A549 (cell line): ENCODE results near the gene KRTAP5-5.
"Not testable (repeated sequence)": the region's sequence is repeated elsewhere in the genome, so short reads cannot be mapped to it uniquely, and the experiment has no call there.

ENCODE experiments used
- BHLHE40 ChIP-seq: IDR thresholded peaks from 2 replicates; pipeline ENCODE4 v1.6.1; 2012; ENCODE audit warnings: low read depth, low read length, inconsistent platforms
- CEBPB ChIP-seq, 2 experiments: fragments of >200 bp in 1 of 2; sonication (Bioruptor Twin) in 1 of 2; formaldehyde crosslinking in 1 of 2; IDR thresholded peaks; 2 replicates each; pipeline ENCODE4 v1.6.1; 2012 to 2016
- EP300 ChIP-seq, 2 experiments: fragments of >200 bp; sonication (Bioruptor Twin); formaldehyde crosslinking; IDR thresholded peaks; 2 replicates in 1 of 2; 3 replicates in 1 of 2; pipeline ENCODE4 v1.6.1; 2016 to 2017
- FOSL2 ChIP-seq, 2 experiments: fragments of 450-650 bp in 1 of 2; fragments of >200 bp in 1 of 2; sonication (Bioruptor Twin) in 1 of 2; formaldehyde crosslinking; IDR thresholded peaks; 2 replicates each; pipeline versions ENCODE4 v1.5.0 to v1.6.1; 2016 to 2020; ENCODE audit warnings: mild to moderate bottlenecking in 1 of 2, moderate library complexity in 1 of 2
- HDAC2 ChIP-seq: fragments of 200-600 bp; sonication (generic); IDR thresholded peaks from 2 replicates; pipeline ENCODE4 v1.6.1; 2016
- HEYL ChIP-seq: fragments of 250-450 bp; sonication (Bioruptor Pico); IDR thresholded peaks from 2 replicates; pipeline ENCODE4 v1.8.0; 2021; ENCODE audit warnings: mild to moderate bottlenecking, moderate library complexity
- POLR2A ChIP-seq: IDR thresholded peaks from 2 replicates; pipeline ENCODE4 v1.6.1; 2012; ENCODE audit warnings: mild to moderate bottlenecking, low read length
- RFX5 ChIP-seq: fragments of 450-650 bp; IDR thresholded peaks from 2 replicates; pipeline ENCODE4 v1.7.1; 2014; ENCODE audit warnings: antibody characterized with exemption, mild to moderate bottlenecking, moderate library complexity
- SMC3 ChIP-seq: fragments of >200 bp; sonication (Bioruptor Twin); formaldehyde crosslinking; IDR thresholded peaks from 3 replicates; pipeline ENCODE4 v1.6.1; 2018; ENCODE audit warnings: inconsistent platforms
- TP53 ChIP-seq: fragments of 250-450 bp; sonication (Bioruptor Pico); IDR thresholded peaks from 2 replicates; pipeline ENCODE4 v1.5.0; 2021; ENCODE audit warnings: mild to moderate bottlenecking, moderate library complexity
- ZFP36 ChIP-seq: fragments of 450-650 bp; IDR thresholded peaks from 2 replicates; pipeline ENCODE4 v1.6.1; 2014; ENCODE audit warnings: borderline replicate concordance; ENCODE audit not compliant: partially characterized antibody
- TF ChIP-seq, protein P1 (sequence below): fragments of >200 bp; sonication (Bioruptor Twin); formaldehyde crosslinking; IDR thresholded peaks from 3 replicates; pipeline ENCODE4 v1.5.1; 2016
- TF ChIP-seq, protein P2 (sequence below): fragments of 200-600 bp; sonication (generic); IDR thresholded peaks from 2 replicates; pipeline ENCODE4 v1.6.1; 2016; ENCODE audit warnings: antibody characterized with exemption, mild to moderate bottlenecking, moderate library complexity

DNA sequence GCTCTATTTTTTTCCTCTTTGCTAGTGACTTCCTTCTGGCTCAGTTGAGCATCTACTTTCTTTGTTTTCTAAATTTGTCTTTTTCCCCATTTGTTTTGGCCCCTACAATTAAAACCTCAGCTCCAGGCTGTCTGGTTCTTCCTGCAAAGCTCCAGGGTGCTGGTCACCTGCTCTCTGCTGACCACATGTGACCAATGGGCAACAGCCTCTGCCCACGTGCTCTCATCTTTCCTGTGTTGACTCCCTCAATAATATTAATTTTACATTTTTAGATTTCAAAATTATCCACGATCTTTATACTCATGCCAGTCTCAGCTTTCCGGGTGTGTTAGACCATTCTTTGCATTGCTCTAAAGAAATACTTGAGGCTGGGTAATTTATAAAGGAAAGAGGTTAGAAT is 31.2 kb upstream of the KRTAP5-5 start:
- TF ChIP-seq, protein P1, sequence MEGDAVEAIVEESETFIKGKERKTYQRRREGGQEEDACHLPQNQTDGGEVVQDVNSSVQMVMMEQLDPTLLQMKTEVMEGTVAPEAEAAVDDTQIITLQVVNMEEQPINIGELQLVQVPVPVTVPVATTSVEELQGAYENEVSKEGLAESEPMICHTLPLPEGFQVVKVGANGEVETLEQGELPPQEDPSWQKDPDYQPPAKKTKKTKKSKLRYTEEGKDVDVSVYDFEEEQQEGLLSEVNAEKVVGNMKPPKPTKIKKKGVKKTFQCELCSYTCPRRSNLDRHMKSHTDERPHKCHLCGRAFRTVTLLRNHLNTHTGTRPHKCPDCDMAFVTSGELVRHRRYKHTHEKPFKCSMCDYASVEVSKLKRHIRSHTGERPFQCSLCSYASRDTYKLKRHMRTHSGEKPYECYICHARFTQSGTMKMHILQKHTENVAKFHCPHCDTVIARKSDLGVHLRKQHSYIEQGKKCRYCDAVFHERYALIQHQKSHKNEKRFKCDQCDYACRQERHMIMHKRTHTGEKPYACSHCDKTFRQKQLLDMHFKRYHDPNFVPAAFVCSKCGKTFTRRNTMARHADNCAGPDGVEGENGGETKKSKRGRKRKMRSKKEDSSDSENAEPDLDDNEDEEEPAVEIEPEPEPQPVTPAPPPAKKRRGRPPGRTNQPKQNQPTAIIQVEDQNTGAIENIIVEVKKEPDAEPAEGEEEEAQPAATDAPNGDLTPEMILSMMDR = not testable (repeated sequence)
- TF ChIP-seq CEBPB (IDR thresholded peaks at IDR 0.05); POLR2A; HEYL (CRISPR knock-in tag); FOSL2 (IDR thresholded peaks at IDR 0.05); FOSL2 (CRISPR knock-in tag; IDR thresholded peaks at IDR 0.05); RFX5; TP53 (CRISPR knock-in tag); SMC3; BHLHE40; ZFP36; HDAC2; EP300 (IDR thresholded peaks at IDR 0.05): not testable (repeated sequence)
- TF ChIP-seq, protein P2, sequence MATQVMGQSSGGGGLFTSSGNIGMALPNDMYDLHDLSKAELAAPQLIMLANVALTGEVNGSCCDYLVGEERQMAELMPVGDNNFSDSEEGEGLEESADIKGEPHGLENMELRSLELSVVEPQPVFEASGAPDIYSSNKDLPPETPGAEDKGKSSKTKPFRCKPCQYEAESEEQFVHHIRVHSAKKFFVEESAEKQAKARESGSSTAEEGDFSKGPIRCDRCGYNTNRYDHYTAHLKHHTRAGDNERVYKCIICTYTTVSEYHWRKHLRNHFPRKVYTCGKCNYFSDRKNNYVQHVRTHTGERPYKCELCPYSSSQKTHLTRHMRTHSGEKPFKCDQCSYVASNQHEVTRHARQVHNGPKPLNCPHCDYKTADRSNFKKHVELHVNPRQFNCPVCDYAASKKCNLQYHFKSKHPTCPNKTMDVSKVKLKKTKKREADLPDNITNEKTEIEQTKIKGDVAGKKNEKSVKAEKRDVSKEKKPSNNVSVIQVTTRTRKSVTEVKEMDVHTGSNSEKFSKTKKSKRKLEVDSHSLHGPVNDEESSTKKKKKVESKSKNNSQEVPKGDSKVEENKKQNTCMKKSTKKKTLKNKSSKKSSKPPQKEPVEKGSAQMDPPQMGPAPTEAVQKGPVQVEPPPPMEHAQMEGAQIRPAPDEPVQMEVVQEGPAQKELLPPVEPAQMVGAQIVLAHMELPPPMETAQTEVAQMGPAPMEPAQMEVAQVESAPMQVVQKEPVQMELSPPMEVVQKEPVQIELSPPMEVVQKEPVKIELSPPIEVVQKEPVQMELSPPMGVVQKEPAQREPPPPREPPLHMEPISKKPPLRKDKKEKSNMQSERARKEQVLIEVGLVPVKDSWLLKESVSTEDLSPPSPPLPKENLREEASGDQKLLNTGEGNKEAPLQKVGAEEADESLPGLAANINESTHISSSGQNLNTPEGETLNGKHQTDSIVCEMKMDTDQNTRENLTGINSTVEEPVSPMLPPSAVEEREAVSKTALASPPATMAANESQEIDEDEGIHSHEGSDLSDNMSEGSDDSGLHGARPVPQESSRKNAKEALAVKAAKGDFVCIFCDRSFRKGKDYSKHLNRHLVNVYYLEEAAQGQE = not testable (repeated sequence)
